AG04450 (cell line): Measurements from ENCODE around the gene PDK4. TPM values are rescaled to one million over a fixed set of nuclear protein-coding genes. Genes with fewer than 3 reads are reported as not detected.
"Not testable (repeated sequence)": the region's sequence is repeated elsewhere in the genome, so short reads cannot be mapped to it uniquely, and the experiment has no call there.

Source experiments
- CTCF ChIA-PET: fragments of 300-600, 350-600 bp; formaldehyde crosslinking; extraction: SDS; loops from one replicate; lab custom pipeline; 2022; ENCODE audit warnings: antibody characterized with exemption, inconsistent platforms; lab: Charles Lee
- POLR2A ChIA-PET: fragments of 350-600 bp; formaldehyde crosslinking; extraction: SDS; loops from one replicate; lab custom pipeline; 2021; ENCODE audit warnings: antibody characterized with exemption, inconsistent platforms; lab: Yijun Ruan, JAX
- DNase-seq: peaks from one replicate; pipeline ENCODE4 v3.0.0-alpha.2; 2011; ENCODE audit warnings: low read depth, low spot score
- H3K27ac ChIP-seq: one replicate; pipeline ENCODE4 v1.5.1; 2012; ENCODE audit warnings: low read depth, low read length, control low read depth
- H3K27me3 ChIP-seq: one replicate; pipeline ENCODE4 v1.6.0; 2012; ENCODE audit warnings: low read length; ENCODE audit not compliant: control insufficient read depth, insufficient read depth
- H3K4me3 ChIP-seq: 2 replicates; pipeline ENCODE4 v1.5.1; 2011; ENCODE audit warnings: mild to moderate bottlenecking, low read depth, low read length, control low read depth
- H3K9me3 ChIP-seq: 2 replicates; pipeline ENCODE4 v1.5.1; 2012; ENCODE audit warnings: low read length; ENCODE audit not compliant: control insufficient read depth, insufficient read depth
- CTCF ChIP-seq: IDR thresholded peaks from 2 replicates; pipeline ENCODE4 v1.5.1; 2011; ENCODE audit warnings: low read depth, low read length, control low read depth, inconsistent platforms
- polyA plus RNA-seq: library from polyadenylated mRNA; depleted of rRNA; stranded (reverse); fragments of >200 nt; gene quantifications from 2 replicates; pipeline ENCODE4 v1.2.3, GENCODE V29; 2011

Gene PDK4
- polyA plus RNA-seq, 1 experiment = 0.05 TPM

GRCh38 chr7:95608359-95609173, 12.2 kb upstream of the PDK4 start:
- peak; percentile 82 for DNase-seq
- ChIA-PET CTCF (interaction anchor here (0.7 to 2.2 kb wide), 6 partner anchors 63 to 97 kb away, joined by 3 to 10 read pairs (median 6); no protein-coding TSS in a partner anchor), POLR2A (interaction anchor here (0.8 kb wide), 2 partner anchors 63 to 75 kb away, joined by 4 to 9 read pairs; no protein-coding TSS in a partner anchor)
- Histone ChIP-seq H3K27ac (peak overlapping the region; percentile 69), H3K27me3 (no peaks in the 10 kb centered on the region), H3K9me3 (peaks cover 5% of the 10 kb centered on the region; the same call in 1 of the 2 replicates), H3K4me3 (peak overlapping the region; percentile 15; the same call in 1 of the 2 replicates)
- no peak for TF ChIP-seq CTCF

GRCh38 chr7:95607561-95607960, 11.2 kb upstream of the PDK4 start:
- POLR2A ChIA-PET = no interaction called here
- TF ChIP-seq CTCF = no peak
- no peaks in the 10 kb centered on the region for H3K27me3 ChIP-seq
- H3K27ac ChIP-seq = no peak overlapping the region
- CTCF ChIA-PET = interaction anchor here (1.8 to 2.2 kb wide), 3 partner anchors 62 to 79 kb away, joined by 7 to 10 read pairs (median 8); no protein-coding TSS in a partner anchor
- DNase-seq = no peak
- H3K9me3 ChIP-seq = peaks cover 5% of the 10 kb centered on the region; the same call in 1 of the 2 replicates
- no peak overlapping the region for H3K4me3 ChIP-seq

- ChIA-PET POLR2A (no interaction called here), CTCF (no interaction called here)
- Histone ChIP-seq H3K9me3 (peaks cover 5% of the 10 kb centered on the region; the same call in 1 of the 2 replicates), H3K4me3 (no peak overlapping the region), H3K27me3 (no peaks in the 10 kb centered on the region), H3K27ac (no peak overlapping the region)
- DNase-seq = no peak
- no peak for TF ChIP-seq CTCF
Observed at GRCh38 chr7:95605275-95605674, 9.0 kb upstream of the PDK4 start.

DNA sequence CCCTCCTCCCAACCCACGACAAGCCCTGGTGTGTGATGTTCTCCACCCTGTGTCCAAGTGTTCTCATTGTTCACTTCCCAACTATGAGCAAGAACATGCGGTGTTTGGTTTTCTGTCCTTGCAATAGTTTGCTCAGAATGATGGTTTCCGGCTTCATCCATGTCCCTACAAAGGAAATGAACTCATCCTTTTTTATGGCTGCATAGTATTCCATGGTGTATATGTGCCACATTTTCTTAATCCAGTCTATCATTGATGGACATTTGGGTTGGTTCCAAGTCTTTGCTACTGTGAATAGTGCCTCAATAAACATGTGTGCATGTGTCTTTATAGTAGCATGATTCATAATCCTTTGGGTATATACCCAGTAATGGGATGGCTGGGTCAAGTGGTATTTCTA, 8.5 kb upstream of the PDK4 start:
- H3K4me3 ChIP-seq, CTCF ChIA-PET, H3K27me3 ChIP-seq, H3K27ac ChIP-seq, POLR2A ChIA-PET, DNase-seq, H3K9me3 ChIP-seq: not testable (repeated sequence)

DNA sequence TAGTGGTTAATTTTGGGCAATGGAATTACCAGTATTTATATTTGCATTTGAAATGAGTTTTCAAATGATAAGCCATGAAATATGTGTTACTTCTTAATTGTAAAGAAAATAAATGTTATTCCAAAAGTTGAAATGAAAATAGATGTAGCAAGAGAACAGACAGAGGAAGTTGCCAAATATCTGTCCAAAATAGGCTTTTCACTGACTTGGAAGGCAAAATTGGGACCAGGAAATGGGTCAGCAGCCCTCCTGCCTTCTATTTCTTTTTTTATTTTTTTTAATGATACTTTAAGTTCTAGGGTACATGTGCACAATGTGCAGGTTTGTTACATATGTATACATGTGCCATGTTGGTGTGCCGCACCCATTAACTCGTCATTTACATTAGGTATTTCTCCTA, 8.1 kb upstream of the PDK4 start:
- POLR2A ChIA-PET, DNase-seq, H3K9me3 ChIP-seq, H3K4me3 ChIP-seq, CTCF ChIA-PET, H3K27ac ChIP-seq, H3K27me3 ChIP-seq: not testable (repeated sequence)

DNA sequence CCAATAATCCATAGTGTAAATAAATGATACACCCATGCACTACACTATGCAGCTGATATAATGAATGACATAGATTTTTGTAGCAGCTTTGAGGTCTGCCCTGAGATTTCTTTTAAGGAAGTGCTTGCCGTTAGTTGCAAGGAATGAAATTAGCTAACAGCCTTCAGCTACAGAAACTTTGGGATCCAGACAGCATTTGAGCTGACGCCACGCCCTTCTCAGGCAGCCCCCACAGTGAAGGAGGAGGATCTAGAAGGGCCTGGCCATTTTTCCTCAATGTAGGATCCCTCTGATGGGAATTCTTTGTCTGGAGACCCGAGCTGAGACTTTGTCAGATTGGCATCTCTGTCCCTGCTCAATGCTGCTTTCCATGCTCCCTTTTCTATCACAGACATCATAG, 6.1 kb upstream of the PDK4 start:
- ChIA-PET CTCF (interaction anchor here (0.6 kb wide), 1 partner anchor 1283 kb away, joined by 3 read pairs; no protein-coding TSS in a partner anchor), POLR2A (no interaction called here)
- H3K9me3 ChIP-seq = peaks cover 5% of the 10 kb centered on the region; the same call in 1 of the 2 replicates
- H3K27ac ChIP-seq = no peak overlapping the region
- TF ChIP-seq CTCF = no peak
- no peaks in the 10 kb centered on the region for H3K27me3 ChIP-seq
- no peak for DNase-seq
- H3K4me3 ChIP-seq = no peak overlapping the region
